Activated T-cell treated with anti-CD3 and anti-CD28 coated beads for 1 hour (primary cell): ENCODE data around the gene CEP41.

Source experiments
- DNase-seq: peaks from one replicate; pipeline ENCODE4 v3.0.0-alpha.2; 2020; ENCODE audit warnings: low read depth

CEP41 gene

DNA sequence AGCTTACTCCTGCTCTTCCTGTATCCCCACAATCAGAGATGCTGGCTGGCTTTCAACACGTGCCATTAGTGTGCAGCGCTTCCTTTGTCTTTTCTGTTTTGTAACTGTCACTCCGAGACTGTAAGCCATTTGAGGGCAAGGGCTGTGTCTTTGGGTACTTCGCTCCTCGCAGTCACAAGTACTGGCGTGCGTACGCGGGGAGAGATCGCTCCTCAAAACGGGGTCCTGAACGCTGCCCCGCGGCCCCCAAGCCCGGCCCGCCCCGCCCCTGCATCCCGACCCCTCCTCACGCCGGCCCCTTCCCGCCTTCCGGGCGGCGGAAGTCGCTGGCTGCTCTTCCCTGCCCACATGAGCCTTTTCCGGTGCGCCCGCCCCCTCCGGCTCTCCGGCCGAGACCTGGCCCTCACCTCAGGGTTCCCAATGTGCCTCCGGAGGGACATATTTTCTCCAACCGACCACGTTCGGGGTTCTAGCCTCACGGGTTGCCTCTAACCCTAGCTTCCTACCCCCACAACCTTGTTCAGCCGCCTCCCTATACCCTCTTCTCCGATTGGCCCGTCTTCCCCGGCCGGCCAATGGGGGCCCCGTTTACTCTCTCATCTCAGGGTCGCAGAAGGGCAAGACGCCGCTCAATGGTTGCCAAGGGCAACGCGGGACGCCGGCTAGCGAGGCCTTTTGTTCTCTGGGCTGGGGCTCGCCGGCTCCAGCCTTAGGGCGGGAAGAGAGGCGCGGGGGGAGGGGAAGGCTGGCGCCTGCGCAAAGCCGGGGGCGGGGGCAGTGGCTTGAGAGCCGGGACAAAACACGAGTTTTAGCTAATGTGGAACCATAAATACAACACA, at the start of gene CEP41:
CEP41 (minus strand) TSS at position 490 of the 839 bp plus-strand sequence; CDS start at position 440, 50 bp downstream.
- peak; percentile 80 for DNase-seq

GRCh38 chr7:130490311-130490791, 49.5 kb upstream of the CEP41 start:
- no peak for DNase-seq

DNA sequence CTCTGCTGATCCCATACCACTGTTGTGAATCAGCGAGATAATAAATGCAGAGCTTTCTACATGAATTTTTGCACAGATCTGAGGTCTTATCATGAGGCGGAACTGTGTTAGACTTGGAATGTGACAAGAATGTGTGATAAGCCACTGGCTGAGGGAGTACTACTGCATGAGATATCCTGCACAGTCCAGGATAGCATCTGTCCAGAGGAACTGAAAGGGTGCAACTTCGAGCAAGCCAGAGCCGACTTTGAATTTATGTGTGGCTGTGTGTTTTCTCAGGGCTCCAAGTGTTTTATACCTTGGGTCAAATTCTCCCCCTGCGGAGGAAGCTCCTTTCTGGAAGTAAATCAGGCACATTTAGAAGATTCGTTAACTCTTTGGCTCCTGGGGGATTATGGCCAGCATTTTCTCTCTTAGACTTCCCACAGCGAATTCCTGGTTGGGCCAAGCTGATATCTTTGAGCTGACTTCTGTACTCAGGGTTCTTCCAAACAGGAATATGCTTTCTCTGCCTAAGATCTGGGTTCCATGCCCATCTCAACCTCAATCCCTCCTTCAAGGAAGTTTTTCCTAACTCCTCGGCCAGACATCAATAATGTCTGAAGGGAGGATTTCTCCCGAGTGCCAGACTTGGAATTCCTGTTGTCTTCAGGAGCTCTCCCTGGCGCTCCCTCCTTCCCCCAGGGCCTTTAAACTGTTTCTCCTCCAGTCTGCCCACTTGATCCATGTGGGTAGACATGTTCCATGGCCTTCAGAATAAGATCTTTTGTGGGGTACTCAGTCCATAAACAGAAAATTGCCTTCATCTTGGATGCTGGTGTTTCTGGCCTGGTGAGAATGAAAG, 48.5 kb upstream of the CEP41 start:
- no peak for DNase-seq

- no peak for DNase-seq
Measured at GRCh38 chr7:130488392-130489139, 47.8 kb upstream of the CEP41 start.

- no peak for DNase-seq
Measured at GRCh38 chr7:130486954-130487436, 46.2 kb upstream of the CEP41 start.

GRCh38 chr7:130486114-130486953, 45.5 kb upstream of the CEP41 start:
- DNase-seq: peak; percentile 28

GRCh38 chr7:130485734-130486113, 44.9 kb upstream of the CEP41 start:
- DNase-seq: no peak

DNA sequence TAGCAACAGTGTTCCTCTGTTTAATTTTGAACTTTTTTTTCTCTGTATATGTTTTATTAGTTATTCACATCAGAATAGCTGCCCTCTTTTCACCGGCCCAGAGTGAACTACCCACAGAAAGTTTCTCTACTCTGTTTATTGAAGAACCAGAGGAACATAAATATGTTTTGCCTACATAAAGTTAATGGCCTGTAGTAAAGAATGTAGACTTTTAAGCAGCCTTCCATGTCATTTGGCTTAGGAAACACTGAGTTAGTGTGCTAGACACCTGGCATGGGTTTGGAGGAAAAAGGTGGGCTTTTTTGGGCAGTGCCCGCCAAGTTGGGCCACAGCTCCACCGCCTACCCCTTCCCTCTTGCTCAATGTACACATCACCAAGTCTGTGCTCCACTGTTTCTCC, 42.2 kb upstream of the CEP41 start:
- DNase-seq: no peak

DNA sequence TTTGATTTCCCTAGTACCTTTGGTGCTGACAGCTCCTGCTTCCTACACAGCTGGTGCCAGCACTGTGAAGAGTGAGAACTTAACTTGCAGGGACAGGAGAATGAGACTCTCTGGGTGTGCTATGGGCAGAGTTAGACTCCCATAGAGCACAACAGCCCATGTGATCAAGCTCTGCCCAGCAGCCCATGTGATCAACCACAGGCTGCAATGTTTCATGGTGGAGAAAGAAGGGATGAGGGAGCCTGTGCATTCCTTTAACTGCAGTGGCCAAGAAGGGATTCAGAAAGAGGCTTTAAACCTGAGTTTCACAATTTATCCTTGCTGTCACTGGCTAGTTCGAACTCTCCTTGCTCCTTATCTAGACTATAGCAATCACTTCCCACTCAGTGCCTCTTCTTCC, 41.1 kb upstream of the CEP41 start:
- DNase-seq: no peak

DNA sequence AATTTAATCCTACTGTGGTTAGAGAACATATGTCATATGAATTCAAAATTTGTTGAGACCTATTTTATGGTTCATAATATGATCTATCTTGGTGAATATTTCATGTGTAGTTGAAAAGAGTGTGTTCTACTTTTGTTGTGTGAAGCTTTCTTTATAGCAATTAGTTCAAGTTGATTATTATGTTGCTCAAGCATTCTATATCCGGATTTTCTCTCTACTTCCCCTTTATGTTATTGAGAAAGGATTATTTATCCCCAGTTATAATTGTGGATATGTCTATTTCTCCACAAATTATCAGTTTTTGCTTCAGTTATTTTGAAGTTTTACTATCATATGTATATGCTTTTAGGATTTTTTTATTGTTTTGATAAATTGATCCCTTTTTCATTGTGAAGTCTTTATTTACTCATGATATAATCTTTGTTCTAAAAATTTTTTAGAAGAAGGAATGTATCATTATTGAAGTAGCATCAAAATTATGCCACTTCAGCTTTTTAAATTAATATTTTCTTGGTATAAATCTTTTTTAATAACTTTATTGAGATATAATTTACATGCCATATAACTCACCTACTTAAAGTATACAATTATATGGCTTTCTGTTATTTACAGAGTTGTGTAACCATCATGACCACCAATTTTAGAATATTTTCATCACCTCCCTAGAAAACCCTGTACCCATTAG, 39.0 kb upstream of the CEP41 start:
- DNase-seq: no peak

GRCh38 chr7:130478991-130479390, 38.2 kb upstream of the CEP41 start:
- DNase-seq: no peak

DNA sequence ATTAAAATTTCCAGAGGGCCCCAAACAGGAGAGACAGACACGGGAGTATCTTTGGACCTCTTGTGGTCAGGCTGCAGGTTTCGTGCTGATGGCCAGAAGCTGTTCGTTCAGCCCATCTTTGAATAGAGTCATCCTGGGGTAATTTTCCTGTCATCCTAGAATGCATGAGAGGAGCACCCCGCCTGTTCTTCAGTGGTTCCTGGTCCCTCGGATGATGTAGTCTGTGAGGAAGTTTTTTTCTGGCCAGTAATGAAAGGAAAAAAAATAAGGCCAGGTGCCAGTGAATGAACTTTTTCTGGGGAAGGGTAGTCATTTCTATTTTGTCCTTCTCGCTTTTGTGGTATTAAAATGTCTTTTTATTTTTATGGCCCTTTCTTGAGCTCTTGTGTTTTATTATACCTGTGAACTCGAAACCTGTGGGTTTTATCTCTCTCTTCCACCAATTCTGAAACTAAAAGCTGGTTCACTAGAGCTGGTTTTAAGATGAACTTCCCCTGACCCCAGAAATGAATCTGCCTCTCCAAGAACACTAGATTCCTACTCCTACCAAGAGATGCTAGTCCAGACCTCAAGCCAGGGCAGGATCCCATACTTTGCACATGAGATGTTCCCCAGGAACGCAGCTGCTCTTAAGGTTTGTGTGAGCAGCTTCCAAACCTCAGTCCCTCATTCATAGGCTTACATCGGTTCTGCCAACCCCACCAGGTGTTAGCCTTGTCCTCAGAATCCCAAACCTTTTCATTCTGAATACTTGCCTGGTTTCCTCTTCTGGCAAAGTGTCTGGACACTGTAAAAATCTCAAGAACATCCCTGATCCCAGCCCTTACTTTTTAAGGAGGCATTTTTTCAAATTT, 35.7 kb upstream of the CEP41 start:
- DNase-seq: no peak

DNA sequence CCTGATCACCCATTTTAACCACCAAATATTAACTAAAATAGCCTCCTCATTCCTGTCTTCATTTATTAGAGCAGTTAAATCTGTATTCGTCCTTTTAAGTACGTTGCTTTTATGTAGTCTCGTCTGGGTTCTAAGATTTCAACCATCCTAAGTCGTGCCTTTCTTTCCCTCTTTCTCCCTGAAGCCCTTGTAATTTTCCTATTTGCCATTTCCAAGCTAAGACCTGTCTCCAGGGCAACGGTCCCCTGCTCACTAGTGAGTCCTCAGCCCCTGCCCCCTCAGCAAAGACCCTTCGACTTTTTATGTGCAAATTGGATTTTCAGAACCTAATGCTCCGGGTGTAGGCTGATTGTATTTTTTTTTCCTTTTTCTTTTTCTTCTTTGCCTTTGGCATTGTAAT, 35.0 kb upstream of the CEP41 start:
- no peak for DNase-seq

- no peak for DNase-seq
Measured at GRCh38 chr7:130473876-130474275, 33.1 kb upstream of the CEP41 start.

DNA sequence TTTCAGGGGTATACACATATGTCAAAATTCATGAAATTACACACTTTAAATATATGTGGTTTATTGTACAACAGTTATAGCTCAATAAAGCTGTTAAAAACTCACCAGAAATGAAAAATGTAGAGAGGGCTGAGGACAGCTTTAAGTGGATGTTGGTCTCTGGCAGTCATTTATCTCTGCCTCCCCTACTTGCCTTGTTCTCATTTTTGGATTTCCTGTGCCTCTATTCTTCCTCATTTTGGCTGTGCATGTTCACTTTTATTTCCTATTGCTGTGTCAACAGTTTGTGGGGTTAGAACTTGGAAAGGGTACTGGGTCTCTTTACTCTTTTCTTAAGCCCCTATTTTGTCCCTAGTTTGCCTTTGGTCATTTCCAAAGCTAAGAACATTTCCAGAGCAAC, 32.5 kb upstream of the CEP41 start:
- no peak for DNase-seq

DNA sequence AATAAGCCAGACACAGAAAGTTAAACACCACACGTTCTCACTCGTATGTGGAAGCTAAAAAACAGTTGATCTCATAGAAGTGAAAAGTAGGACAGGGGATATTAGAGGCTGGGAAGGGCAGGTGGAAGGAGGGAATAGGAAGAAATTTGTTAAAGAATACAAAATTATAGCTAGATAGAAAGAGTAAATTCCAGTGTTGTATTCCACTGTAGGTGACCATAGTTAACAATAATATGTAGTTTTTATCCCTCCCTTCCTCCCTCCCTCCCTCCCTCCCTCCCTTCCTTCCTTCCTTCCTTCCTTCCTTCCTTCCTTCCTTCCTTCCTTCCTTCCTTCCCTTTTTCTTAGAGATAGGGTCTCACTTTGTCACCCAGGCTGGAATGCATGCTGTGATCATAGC, 31.2 kb upstream of the CEP41 start:
- DNase-seq: no peak

DNA sequence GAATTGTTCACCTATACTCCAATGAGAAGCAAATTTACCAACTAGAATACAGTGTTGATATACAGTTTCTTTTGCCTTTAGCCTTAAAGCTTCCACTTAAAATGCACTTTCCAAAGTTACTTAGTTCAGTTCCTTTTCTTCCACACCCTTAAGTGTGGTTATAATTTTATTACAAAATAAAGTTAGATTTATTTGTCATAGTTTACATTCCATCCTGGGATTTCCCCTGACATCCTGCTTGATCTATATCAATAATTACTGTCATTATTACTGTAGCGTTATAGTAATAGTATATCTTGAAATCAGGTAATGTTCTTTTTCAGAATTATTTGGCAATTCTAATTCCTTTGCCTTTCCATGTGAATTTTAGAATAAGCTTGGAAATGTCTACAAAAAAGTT, 27.8 kb upstream of the CEP41 start:
- no peak for DNase-seq

- DNase-seq: no peak
Measured at GRCh38 chr7:130463553-130464434, 23.0 kb upstream of the CEP41 start.

GRCh38 chr7:130461272-130461671, 20.5 kb upstream of the CEP41 start:
- no peak for DNase-seq
